Panc1 (cell line): ENCODE data around the gene RASGEF1C.

Experiments used
- CTCF ChIP-seq: fragments of 450-650 bp; IDR thresholded peaks from 2 replicates; pipeline ENCODE4 v1.5.1; 2017; ENCODE audit warnings: mild to moderate bottlenecking
- POLR2AphosphoS5 ChIP-seq: IDR thresholded peaks from 2 replicates; pipeline ENCODE4 v1.6.1; 2012; ENCODE audit warnings: mild to moderate bottlenecking, low read depth, low read length, moderate library complexity
- SIN3A ChIP-seq: IDR thresholded peaks from 2 replicates; pipeline ENCODE4 v1.6.1; 2012; ENCODE audit warnings: low read depth, mild to moderate bottlenecking, low read length, moderate library complexity, borderline replicate concordance; ENCODE audit not compliant: insufficient read depth
- TCF7L2 ChIP-seq: IDR thresholded peaks from 2 replicates; pipeline ENCODE4 v1.6.1; 2011; ENCODE audit warnings: mild to moderate bottlenecking, low read depth, low read length, inconsistent platforms

GRCh38 chr5:180194410-180195345 lies 14.3 kb downstream of the RASGEF1C start:
- TF ChIP-seq TCF7L2, result no peak
- TF ChIP-seq CTCF, result no peak
- no peak for TF ChIP-seq POLR2AphosphoS5
- no peak for TF ChIP-seq SIN3A
